GM11168 (cell line): ENCODE measurements around the gene STX19.
"Not testable (repeated sequence)": the region's sequence is repeated elsewhere in the genome, so short reads cannot be mapped to it uniquely, and the experiment has no call there.

Experiments used
- in situ Hi-C: fragments of 300-500 bp; cut with MboI; formaldehyde crosslinking; loops from one replicate; pipeline ENCODE4 v1.12.0; 2022; ENCODE audit warnings: low sequenced_read_pairs; ENCODE audit not compliant: unreplicated experiment

Gene STX19

GRCh38 chr3:93981649-93982048, 46.7 kb downstream of the STX19 start:
- in situ Hi-C loops = no loop called here

GRCh38 chr3:93979850-93980676, 48.3 kb downstream of the STX19 start, which contains the start of gene ARL13B:
TSS of gene ARL13B (plus strand) at chr3:93980155. CDS start at chr3:93980424, 269 bp downstream.
- in situ Hi-C loops = no loop called here

GRCh38 chr3:93973131-93974126, 55.0 kb downstream of the STX19 start, which contains the start of gene PROS1:
TSS of gene PROS1 (minus strand) at chr3:93973896. CDS start at chr3:93973749, 147 bp downstream.
- in situ Hi-C loops = no loop called here

- in situ Hi-C loops = no loop called here
Measured at GRCh38 chr3:93969997-93970396, 58.4 kb downstream of the STX19 start.

- in situ Hi-C loops = no loop called here
Measured at GRCh38 chr3:93969443-93969842, 59.0 kb downstream of the STX19 start.

- in situ Hi-C loops = not testable (repeated sequence)
Measured at GRCh38 chr3:93965106-93965505, 63.3 kb downstream of the STX19 start.
